KOPT-K1 (cell line): Measurements from ENCODE around the gene C7.

Source experiments
- H3K27ac ChIP-seq: fragments of 200-600 bp; sonication (generic); 2 replicates; pipeline ENCODE4 v1.5.1; 2016; ENCODE audit warnings: antibody characterized with exemption, mild to moderate bottlenecking, low read depth, low read length; ENCODE audit not compliant: poor library complexity, severe bottlenecking
- H3K36me3 ChIP-seq: fragments of 200-600 bp; sonication (generic); 2 replicates; pipeline ENCODE4 v1.5.1; 2017; ENCODE audit warnings: antibody characterized with exemption, mild to moderate bottlenecking, low read length, moderate library complexity; ENCODE audit not compliant: insufficient read depth
- H3K9me3 ChIP-seq: fragments of 200-600 bp; sonication (generic); 2 replicates; pipeline ENCODE4 v1.5.1; 2017; ENCODE audit warnings: antibody characterized with exemption, low read length, mild to moderate bottlenecking; ENCODE audit not compliant: insufficient read depth, poor library complexity, severe bottlenecking

C7 gene

GRCh38 chr5:40904205-40904993 lies 4.9 kb upstream of the C7 start:
- H3K36me3 ChIP-seq, result no peaks in the 10 kb centered on the region
- H3K27ac ChIP-seq, result no peak overlapping the region
- H3K9me3 ChIP-seq, result no peaks in the 10 kb centered on the region

GRCh38 chr5:40904994-40905306 lies 4.3 kb upstream of the C7 start:
- H3K27ac ChIP-seq, result no peak overlapping the region
- H3K9me3 ChIP-seq, result no peaks in the 10 kb centered on the region

GRCh38 chr5:40906351-40906751 lies 2.9 kb upstream of the C7 start:
- no peaks in the 10 kb centered on the region for H3K9me3 ChIP-seq
- no peak overlapping the region for H3K27ac ChIP-seq
- H3K36me3 ChIP-seq, result no peaks in the 10 kb centered on the region

More at GRCh38 chr5:40904994-40905306, 4.3 kb upstream of the C7 start:
- H3K36me3 ChIP-seq, result no peaks in the 10 kb centered on the region

- Histone ChIP-seq H3K27ac (no peak overlapping the region), H3K36me3 (no peaks in the 10 kb centered on the region), H3K9me3 (no peaks in the 10 kb centered on the region)
These were observed 426 bp downstream of the C7 start for GRCh38 chr5:40909723-40910122.

GRCh38 chr5:40911266-40911665 lies 2.0 kb downstream of the C7 start:
- Histone ChIP-seq H3K9me3 (no peaks in the 10 kb centered on the region), H3K27ac (no peak overlapping the region), H3K36me3 (no peaks in the 10 kb centered on the region)

GRCh38 chr5:40914835-40915234 lies 5.5 kb downstream of the C7 start:
- Histone ChIP-seq H3K9me3 (no peaks in the 10 kb centered on the region), H3K27ac (no peak overlapping the region), H3K36me3 (no peaks in the 10 kb centered on the region)

GRCh38 chr5:40915341-40915926 lies 6.1 kb downstream of the C7 start:
- H3K27ac ChIP-seq, result no peak overlapping the region
- no peaks in the 10 kb centered on the region for H3K9me3 ChIP-seq
- no peaks in the 10 kb centered on the region for H3K36me3 ChIP-seq

- Histone ChIP-seq H3K9me3 (no peaks in the 10 kb centered on the region), H3K36me3 (no peaks in the 10 kb centered on the region), H3K27ac (no peak overlapping the region)
These were observed 6.9 kb downstream of the C7 start for GRCh38 chr5:40916226-40916625.

GRCh38 chr5:40928886-40929448 lies 19.7 kb downstream of the C7 start:
- H3K36me3 ChIP-seq, result no peaks in the 10 kb centered on the region
- H3K27ac ChIP-seq, result no peak overlapping the region

GRCh38 chr5:40932766-40933165 lies 23.5 kb downstream of the C7 start:
- Histone ChIP-seq H3K27ac (no peak overlapping the region), H3K9me3 (no peaks in the 10 kb centered on the region), H3K36me3 (no peaks in the 10 kb centered on the region)

More at GRCh38 chr5:40928886-40929448, 19.7 kb downstream of the C7 start:
- peaks cover 18% of the 10 kb centered on the region for H3K9me3 ChIP-seq

GRCh38 chr5:40937075-40937474 lies 27.8 kb downstream of the C7 start:
- H3K27ac ChIP-seq, result no peak overlapping the region
- no peaks in the 10 kb centered on the region for H3K9me3 ChIP-seq
- H3K36me3 ChIP-seq, result no peaks in the 10 kb centered on the region

- Histone ChIP-seq H3K36me3 (no peaks in the 10 kb centered on the region), H3K27ac (no peak overlapping the region), H3K9me3 (no peaks in the 10 kb centered on the region)
These were observed 30.5 kb downstream of the C7 start for GRCh38 chr5:40939753-40940152.

- Histone ChIP-seq H3K27ac (no peak overlapping the region), H3K36me3 (no peaks in the 10 kb centered on the region)
These were observed 35.8 kb downstream of the C7 start for GRCh38 chr5:40945111-40945510.

GRCh38 chr5:40955313-40955712 lies 46.0 kb downstream of the C7 start:
- no peaks in the 10 kb centered on the region for H3K9me3 ChIP-seq
- no peaks in the 10 kb centered on the region for H3K36me3 ChIP-seq
- no peak overlapping the region for H3K27ac ChIP-seq

More at GRCh38 chr5:40945111-40945510, 35.8 kb downstream of the C7 start:
- H3K9me3 ChIP-seq, result no peaks in the 10 kb centered on the region

- Histone ChIP-seq H3K36me3 (no peaks in the 10 kb centered on the region), H3K27ac (no peak overlapping the region), H3K9me3 (no peaks in the 10 kb centered on the region)
These were observed 47.8 kb downstream of the C7 start for GRCh38 chr5:40957048-40957447.

GRCh38 chr5:40958811-40959210 lies 49.5 kb downstream of the C7 start:
- Histone ChIP-seq H3K9me3 (no peaks in the 10 kb centered on the region), H3K36me3 (no peaks in the 10 kb centered on the region), H3K27ac (no peak overlapping the region)
